ENCODE data around the gene MEGF9. TPM values are rescaled to one million over a fixed set of nuclear protein-coding genes. Genes with fewer than 3 reads are reported as not detected.

Gene MEGF9
- total and polyA plus RNA-seq, 2 of the 13 experiments (the other 11 are each of a cell fraction or from before 2014, with no cell fraction given) = 3.1 to 3.3 TPM

- TF ChIP-seq ZNF501 (CRISPR knock-in tag; IDR thresholded peaks at IDR 0.05) = 0 out of 2 replicates have a peak, but pooled peaks have one; percentile 63
- TF ChIP-seq HES4 (CRISPR knock-in tag; IDR thresholded peaks at IDR 0.05; ENCODE audit: borderline replicate concordance) = peak; percentile 1; the same call in 1 of the 2 replicates
- peak; percentile 84 for TF ChIP-seq GABPB1 (CRISPR knock-in tag; IDR thresholded peaks at IDR 0.05)
- peak; percentile 44 for TF ChIP-seq SALL1 (CRISPR knock-in tag; IDR thresholded peaks at IDR 0.05)
- TF ChIP-seq ZNF430 (CRISPR knock-in tag; IDR thresholded peaks at IDR 0.05) = peak; percentile 2; the same call in 1 of the 2 replicates
- TF ChIP-seq ZBTB3 (CRISPR knock-in tag; IDR thresholded peaks at IDR 0.05; ENCODE audit: borderline replicate concordance, low read depth) = no peak
- TF ChIP-seq ZNF597 (CRISPR knock-in tag; IDR thresholded peaks at IDR 0.05) = no peak
- TF ChIP-seq KDM2A (CRISPR knock-in tag; IDR thresholded peaks at IDR 0.05; ENCODE audit: borderline replicate concordance, low read depth) = peak; percentile 75
- peak; percentile 44; the same call in 1 of the 2 replicates for TF ChIP-seq ZNF709 (CRISPR knock-in tag; IDR thresholded peaks at IDR 0.05)
- 0 out of 2 replicates have a peak, but pooled peaks have one; percentile 22 for TF ChIP-seq HOXA3 (CRISPR knock-in tag; IDR thresholded peaks at IDR 0.05)
- peak; percentile 32; the same call in 1 of the 2 replicates for TF ChIP-seq DMAP1 (CRISPR knock-in tag; IDR thresholded peaks at IDR 0.05)
- peak; percentile 28; the same call in 1 of the 2 replicates for TF ChIP-seq SMAD3 (CRISPR knock-in tag; IDR thresholded peaks at IDR 0.05)
- TF ChIP-seq AKAP8 (CRISPR knock-in tag; IDR thresholded peaks at IDR 0.05) = no peak
- TF ChIP-seq ZNF543 (CRISPR knock-in tag; IDR thresholded peaks at IDR 0.05) = 0 out of 2 replicates have a peak, but pooled peaks have one; percentile 48
- TF ChIP-seq ZNF276 (CRISPR knock-in tag; IDR thresholded peaks at IDR 0.05; ENCODE audit: low read depth) = 0 out of 2 replicates have a peak, but pooled peaks have one; percentile 46
- no peak for TF ChIP-seq IKZF5 (CRISPR knock-in tag; IDR thresholded peaks at IDR 0.05)
- 0 out of 2 replicates have a peak, but pooled peaks have one; percentile 68 for TF ChIP-seq U2AF2 (IDR thresholded peaks at IDR 0.05; ENCODE audit: low read depth, low read length)
- 0 out of 2 replicates have a peak, but pooled peaks have one; percentile 43 for TF ChIP-seq HNRNPL (IDR thresholded peaks at IDR 0.05; ENCODE audit: low read depth, low read length)
- TF ChIP-seq PREB (CRISPR knock-in tag; IDR thresholded peaks at IDR 0.05) = no peak
- no peak for TF ChIP-seq ZNF589 (CRISPR knock-in tag; conservative IDR thresholded peaks at IDR 0.05)
- no peak for TF ChIP-seq ZNF580 (CRISPR knock-in tag; IDR thresholded peaks at IDR 0.05; ENCODE audit: borderline replicate concordance, low read depth)
- TF ChIP-seq RFX5 (IDR thresholded peaks at IDR 0.05; ENCODE audit: low read depth, low read length) = no peak
- 0 out of 2 replicates have a peak, but pooled peaks have one; percentile 48 for TF ChIP-seq KAT7 (CRISPR knock-in tag; IDR thresholded peaks at IDR 0.05; ENCODE audit: borderline replicate concordance)
- no peak for TF ChIP-seq NFRKB (IDR thresholded peaks at IDR 0.05)
- no peak for TF ChIP-seq ZNF121 (CRISPR knock-in tag; IDR thresholded peaks at IDR 0.05)
These were observed at the start of gene MEGF9 (continued) for GRCh38 chr9:120714088-120714845.
